Endometrial microvascular endothelial cells (primary cell): ENCODE results near the gene TMEM59. TPM values are rescaled to one million over a fixed set of nuclear protein-coding genes. Genes with fewer than 3 reads are reported as not detected.
"Not testable (repeated sequence)": the region's sequence is repeated elsewhere in the genome, so short reads cannot be mapped to it uniquely, and the experiment has no call there.

Experiments
- in situ Hi-C: cut with HindIII; loops from 2 replicates; pipeline ENCODE4 v1.10.0; 2017; ENCODE audit warnings: low sequenced_read_pairs, low pct_unique_long_range_greater_than_20kb; ENCODE audit errors: inconsistent ontology term
- total RNA-seq: library from RNA; depleted of rRNA; stranded (reverse); fragments of >200 nt; gene quantifications from one replicate; pipeline ENCODE4 v1.2.3, GENCODE V29; 2015; ENCODE audit errors: inconsistent ontology term

TMEM59 gene
- 201 TPM for total RNA-seq

GRCh38 chr1:54052934-54053744 is at the start of gene TMEM59, which contains the start of gene TCEANC2:
TMEM59 (minus strand) TSS chr1:54053204; CDS start chr1:54053188, 16 bp downstream.
TCEANC2 (plus strand) TSS chr1:54053608; CDS start chr1:54054423, 815 bp downstream.
- in situ Hi-C loops, result no loop called here

GRCh38 chr1:54100500-54100899 is 47.5 kb upstream of the TMEM59 start:
- in situ Hi-C loops, result no loop called here

GRCh38 chr1:54099061-54099610 is 46.1 kb upstream of the TMEM59 start:
- in situ Hi-C loops, result no loop called here

- in situ Hi-C loops, result no loop called here
These were observed 43.9 kb upstream of the TMEM59 start for GRCh38 chr1:54096877-54097240.

GRCh38 chr1:54096227-54096876 is 43.3 kb upstream of the TMEM59 start:
- in situ Hi-C loops, result no loop called here

- in situ Hi-C loops, result no loop called here
These were observed 42.7 kb upstream of the TMEM59 start for GRCh38 chr1:54095546-54096226.

- in situ Hi-C loops, result not testable (repeated sequence)
These were observed 41.7 kb upstream of the TMEM59 start for GRCh38 chr1:54094730-54095105.

- in situ Hi-C loops, result no loop called here
These were observed 41.2 kb upstream of the TMEM59 start for GRCh38 chr1:54094001-54094729.

- in situ Hi-C loops, result no loop called here
These were observed 38.7 kb upstream of the TMEM59 start for GRCh38 chr1:54091666-54092065.

GRCh38 chr1:54088385-54088784 is 35.4 kb upstream of the TMEM59 start:
- in situ Hi-C loops, result no loop called here

- in situ Hi-C loops, result no loop called here
These were observed 33.8 kb upstream of the TMEM59 start for GRCh38 chr1:54086754-54087153.

GRCh38 chr1:54084794-54085193 is 31.8 kb upstream of the TMEM59 start:
- in situ Hi-C loops, result no loop called here

GRCh38 chr1:54081306-54082270 is 28.6 kb upstream of the TMEM59 start:
- in situ Hi-C loops, result no loop called here

GRCh38 chr1:54080598-54081049 is 27.6 kb upstream of the TMEM59 start:
- in situ Hi-C loops, result no loop called here

GRCh38 chr1:54077359-54077758 is 24.4 kb upstream of the TMEM59 start:
- in situ Hi-C loops, result no loop called here

- in situ Hi-C loops, result no loop called here
These were observed 17.3 kb upstream of the TMEM59 start for GRCh38 chr1:54070171-54070837.

- in situ Hi-C loops, result no loop called here
These were observed 16.8 kb upstream of the TMEM59 start for GRCh38 chr1:54069791-54070170.
